HG02943 (cell line): ENCODE data around the gene DOK7.
"Not testable (repeated sequence)": the region's sequence is repeated elsewhere in the genome, so short reads cannot be mapped to it uniquely, and the experiment has no call there.

Experiments used
- ATAC-seq: cut with Tn5 transposase; IDR thresholded peaks from one replicate; pipeline ENCODE4 v1.9.1; 2021; ENCODE audit warnings: mild to moderate bottlenecking, low read depth, moderate library complexity; ENCODE audit not compliant: unreplicated experiment

Gene DOK7

DNA sequence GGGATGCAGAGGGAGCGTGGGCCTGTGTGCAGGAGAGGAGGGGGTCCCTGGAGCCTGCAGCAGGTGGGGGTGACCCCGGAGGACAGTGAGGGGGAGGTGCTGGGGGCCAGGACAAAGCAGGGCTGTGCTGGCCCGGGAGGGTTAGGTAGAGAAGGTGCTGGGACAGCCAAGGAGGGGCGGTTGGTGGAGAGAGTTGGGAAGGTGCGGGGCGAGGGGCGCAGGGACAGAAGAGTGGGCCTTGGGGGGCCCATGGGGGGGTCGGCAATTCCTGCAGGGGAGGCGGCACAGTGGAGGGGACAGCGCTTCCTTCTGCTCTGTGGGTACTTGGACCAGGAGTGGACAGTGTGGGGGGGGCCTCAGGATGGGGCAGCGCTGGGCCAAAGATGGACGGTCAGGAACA, 36.6 kb downstream of the DOK7 start:
- ATAC-seq: no peak

DNA sequence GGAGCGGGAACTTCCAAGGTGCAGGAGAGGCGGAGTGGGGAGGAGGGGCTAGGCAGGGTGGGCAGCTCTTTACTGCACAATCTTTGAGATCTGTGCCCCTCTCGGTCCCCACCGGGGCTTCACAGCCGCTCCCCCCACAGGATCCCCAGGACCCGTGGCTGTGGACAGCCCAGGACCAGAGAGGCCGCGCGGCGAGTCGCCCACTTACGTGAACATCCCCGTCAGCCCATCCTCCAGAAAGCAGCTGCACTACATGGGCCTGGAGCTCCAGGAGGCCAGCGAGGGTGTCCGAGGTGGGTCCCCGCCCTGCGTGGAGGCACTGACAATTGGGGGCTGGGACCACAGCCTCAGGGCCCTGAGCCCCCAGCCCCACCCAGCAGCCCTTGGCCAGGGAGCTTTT, 37.0 kb downstream of the DOK7 start:
- no peak for ATAC-seq

DNA sequence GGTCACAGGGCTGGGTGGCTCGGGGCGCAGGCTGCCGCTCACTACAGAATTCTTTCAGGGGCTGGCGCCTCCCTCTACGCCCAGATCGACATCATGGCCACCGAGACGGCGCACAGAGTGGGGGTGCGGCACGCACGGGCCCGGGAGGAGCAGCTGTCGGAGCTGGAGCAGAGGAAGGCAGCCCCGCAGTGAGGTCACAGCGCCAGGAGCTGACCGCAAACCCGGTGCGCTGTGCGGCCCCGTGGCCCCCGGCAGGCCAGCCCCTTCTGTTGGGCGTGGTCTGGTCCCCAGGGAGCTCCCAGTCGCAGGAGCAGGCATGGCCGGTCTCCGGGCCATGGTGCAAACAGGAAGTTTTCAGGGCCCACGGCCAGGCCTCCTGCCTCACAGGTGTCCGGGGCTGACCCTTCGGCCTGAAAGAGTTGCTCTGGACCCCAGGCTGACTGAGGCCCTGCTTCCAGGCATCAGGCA, 37.6 kb downstream of the DOK7 start:
- no peak for ATAC-seq

GRCh38 chr4:3501126-3501824, 38.2 kb downstream of the DOK7 start:
- no peak for ATAC-seq

GRCh38 chr4:3501825-3502425, 38.8 kb downstream of the DOK7 start:
- no peak for ATAC-seq

DNA sequence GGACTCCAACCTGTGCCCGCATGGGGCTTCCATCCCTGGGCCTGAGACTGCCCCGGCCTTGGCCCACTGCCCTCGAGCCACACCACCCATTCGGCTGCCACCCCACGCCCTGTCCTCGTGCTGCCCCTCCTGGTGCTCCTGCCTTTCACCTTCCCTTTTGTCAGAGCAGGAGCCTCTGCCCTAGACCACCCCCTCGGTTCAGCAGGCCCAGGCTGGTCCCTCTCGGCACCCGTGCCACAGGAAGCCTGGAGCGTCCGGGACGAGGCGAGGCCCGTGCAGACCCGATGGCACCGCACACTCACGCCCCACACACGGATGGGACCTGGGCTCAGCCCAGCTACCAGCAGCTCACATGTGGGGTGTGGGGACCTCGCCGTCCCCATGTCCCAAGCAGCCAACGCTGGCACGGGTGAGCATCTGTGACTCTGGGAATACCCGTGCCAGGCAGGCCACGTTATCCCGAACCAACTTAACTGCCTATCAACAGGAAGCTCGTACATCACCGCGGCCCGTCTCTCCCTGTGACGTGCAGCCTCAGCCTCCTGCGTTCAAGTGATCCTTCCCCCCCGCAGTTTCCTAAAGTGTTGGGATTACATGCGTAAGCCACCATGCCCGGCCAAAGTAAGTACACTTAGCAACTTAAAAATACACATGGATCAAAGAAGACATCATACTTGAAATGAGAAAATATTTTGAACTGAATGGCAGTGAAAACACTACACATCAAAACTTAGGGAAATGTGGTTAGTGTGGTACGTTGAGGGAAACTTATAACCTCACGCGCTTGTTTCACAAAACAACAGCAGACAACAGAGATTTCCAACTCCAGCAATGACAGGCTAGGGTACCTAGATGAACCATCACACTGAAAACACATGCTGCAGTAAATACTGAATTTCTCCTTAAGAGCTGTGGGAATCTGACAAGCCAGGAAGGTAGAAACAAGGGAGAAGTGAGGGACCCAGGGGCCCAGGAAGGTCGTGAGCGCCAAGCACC, 40.1 kb downstream of the DOK7 start:
- ATAC-seq: no peak

- no peak for ATAC-seq
These were observed 42.1 kb downstream of the DOK7 start for GRCh38 chr4:3505231-3505630.

GRCh38 chr4:3508542-3508941, 45.4 kb downstream of the DOK7 start:
- ATAC-seq: no peak

DNA sequence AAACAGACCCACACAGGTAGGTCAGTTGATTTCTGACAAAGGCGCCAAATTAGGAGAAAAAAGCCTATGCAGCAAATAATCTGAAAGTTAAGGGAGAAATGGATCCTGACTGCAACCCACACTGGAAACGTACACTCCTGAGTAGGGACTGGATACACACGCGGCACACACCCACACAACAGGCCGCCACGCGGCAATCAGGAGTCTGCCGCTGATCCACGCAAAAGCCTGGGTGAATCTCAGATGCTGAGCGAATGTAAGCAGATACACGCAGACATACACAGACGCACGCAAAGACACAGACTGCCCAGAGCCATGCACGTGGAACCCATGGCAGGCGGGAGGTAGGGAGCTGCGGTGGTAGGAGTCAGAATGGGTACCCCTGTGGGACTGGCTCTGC, 47.4 kb downstream of the DOK7 start:
- ATAC-seq: no peak

GRCh38 chr4:3511187-3511586, 48.1 kb downstream of the DOK7 start:
- ATAC-seq: no peak

GRCh38 chr4:3511601-3512000, 48.5 kb downstream of the DOK7 start:
- ATAC-seq: not testable (repeated sequence)

- ATAC-seq: no peak
These were observed 49.2 kb downstream of the DOK7 start for GRCh38 chr4:3512279-3512678.

GRCh38 chr4:3512719-3513118, 49.6 kb downstream of the DOK7 start:
- ATAC-seq: no peak

DNA sequence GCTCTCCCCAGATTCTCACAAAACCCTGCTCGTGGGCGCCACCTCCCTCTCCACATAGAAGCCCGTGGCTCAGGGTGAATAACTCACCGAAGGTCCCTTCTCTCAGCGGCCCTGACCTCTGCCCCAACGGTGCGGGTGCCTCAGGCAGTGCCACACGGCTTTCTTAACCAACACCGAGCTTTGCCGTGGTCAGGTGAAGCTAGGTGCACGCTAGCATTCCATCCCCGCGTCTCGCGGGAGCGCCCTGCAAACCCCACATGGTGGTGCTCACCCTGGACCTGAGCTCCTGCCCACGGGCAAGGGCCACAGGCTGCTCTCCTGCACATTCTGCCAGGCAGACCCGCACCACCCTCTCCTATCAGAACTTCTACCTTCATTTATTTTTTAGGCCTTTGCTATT, 50.7 kb downstream of the DOK7 start:
- ATAC-seq: no peak

GRCh38 chr4:3514221-3514780, 51.2 kb downstream of the DOK7 start:
- ATAC-seq: no peak

DNA sequence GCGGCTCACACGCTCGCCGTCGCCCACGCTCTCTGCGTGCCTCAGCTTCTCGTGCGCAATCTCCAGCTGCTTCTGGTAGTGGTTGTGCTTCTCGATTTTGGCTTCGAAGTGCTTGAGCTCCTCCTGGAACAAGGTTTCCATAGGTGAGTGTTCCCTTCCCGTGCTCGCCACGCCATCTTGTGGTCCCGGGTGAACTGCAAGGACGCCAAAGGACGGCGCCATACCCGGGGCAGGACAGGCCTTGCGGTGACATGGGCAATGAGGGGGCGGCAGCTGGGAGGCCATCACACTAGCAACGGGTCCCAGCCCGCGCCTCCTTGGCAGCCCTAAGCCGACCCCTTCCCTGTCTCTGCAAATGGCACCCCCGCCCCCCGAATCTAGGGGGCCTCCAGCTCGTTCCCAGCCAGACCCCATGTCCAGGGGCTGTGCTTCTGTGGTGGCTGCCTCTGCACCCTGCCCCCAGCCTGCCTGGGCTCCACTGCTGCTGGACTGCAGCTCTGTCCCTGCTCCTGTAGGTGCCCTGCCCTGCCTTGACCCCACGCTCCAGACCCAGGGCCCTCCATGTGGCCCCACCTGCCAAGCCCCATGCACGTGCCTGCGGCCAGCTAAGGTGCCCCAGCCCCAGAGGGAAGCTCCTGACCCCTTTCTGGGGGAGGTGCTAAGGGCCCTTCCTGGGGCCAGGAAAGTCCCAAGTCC, 51.8 kb downstream of the DOK7 start:
- no peak for ATAC-seq

DNA sequence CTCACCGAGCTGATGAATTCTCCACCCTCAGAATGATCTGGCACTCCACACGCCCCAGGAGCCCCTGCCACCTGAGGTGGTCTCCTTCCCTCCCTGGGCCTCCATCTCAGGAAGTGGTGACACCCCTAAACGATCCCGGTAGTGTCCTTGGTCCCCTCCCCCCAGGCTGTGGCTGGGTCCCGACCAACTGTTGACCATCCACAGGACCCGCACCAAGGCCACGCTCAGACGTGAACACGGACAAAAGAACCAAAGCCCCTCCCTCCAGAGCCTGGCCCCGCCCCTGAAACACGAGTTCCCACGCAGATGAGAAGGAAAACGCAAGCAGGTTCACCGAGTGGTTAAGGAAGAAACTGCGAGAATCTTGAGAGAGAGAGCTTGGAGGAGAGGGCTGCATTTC, 52.5 kb downstream of the DOK7 start:
- no peak for ATAC-seq

GRCh38 chr4:3516061-3516835, 53.1 kb downstream of the DOK7 start:
- ATAC-seq: no peak
